Measurements from ENCODE around the gene TEK.

The TEK gene

GRCh38 chr9:27209034-27209433, 100.0 kb downstream of the TEK start:
- H3K36me3 ChIP-seq (ENCODE audit: control insufficient read depth in 2 of 2, insufficient read depth in 1 of 2, low read length in 2 of 2), result no peaks in the 10 kb centered on the region
- POLR2A ChIA-PET, result no interaction called here
- H3K4me1 ChIP-seq (ENCODE audit: control insufficient read depth, insufficient read depth, low read length), result no peaks in the 10 kb centered on the region
- TF ChIP-seq ZFHX2 (tag by site-specific recombination; conservative IDR thresholded peaks at IDR 0.05) (no peak), BCL6B (tag by site-specific recombination; IDR thresholded peaks at IDR 0.05) (no peak), TRIM28 (IDR thresholded peaks at IDR 0.05; ENCODE audit: borderline replicate concordance, low read length) (no peak), ZNF837 (tag by site-specific recombination; IDR thresholded peaks at IDR 0.05) (no peak), KLF8 (tag by site-specific recombination; IDR thresholded peaks at IDR 0.05) (no peak), ZNF76 (tag by site-specific recombination; IDR thresholded peaks at IDR 0.05; ENCODE audit: borderline replicate concordance, low read depth) (no peak), ZNF792 (tag by site-specific recombination; IDR thresholded peaks at IDR 0.05) (no peak)
- TF ChIP-seq, protein P1, sequence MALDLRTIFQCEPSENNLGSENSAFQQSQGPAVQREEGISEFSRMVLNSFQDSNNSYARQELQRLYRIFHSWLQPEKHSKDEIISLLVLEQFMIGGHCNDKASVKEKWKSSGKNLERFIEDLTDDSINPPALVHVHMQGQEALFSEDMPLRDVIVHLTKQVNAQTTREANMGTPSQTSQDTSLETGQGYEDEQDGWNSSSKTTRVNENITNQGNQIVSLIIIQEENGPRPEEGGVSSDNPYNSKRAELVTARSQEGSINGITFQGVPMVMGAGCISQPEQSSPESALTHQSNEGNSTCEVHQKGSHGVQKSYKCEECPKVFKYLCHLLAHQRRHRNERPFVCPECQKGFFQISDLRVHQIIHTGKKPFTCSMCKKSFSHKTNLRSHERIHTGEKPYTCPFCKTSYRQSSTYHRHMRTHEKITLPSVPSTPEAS (tag by site-specific recombination; IDR thresholded peaks at IDR 0.05), result no peak
- H3K4me3 ChIP-seq (ENCODE audit: low read depth, low read length), result no peak overlapping the region
- CTCF ChIA-PET, result no interaction called here
- H3K9me3 ChIP-seq (ENCODE audit: control insufficient read depth, insufficient read depth, low read depth, low read length), result no peaks in the 10 kb centered on the region
- H3K27ac ChIP-seq (ENCODE audit: extremely low read depth, low read depth, low read length), result no peak overlapping the region

DNA sequence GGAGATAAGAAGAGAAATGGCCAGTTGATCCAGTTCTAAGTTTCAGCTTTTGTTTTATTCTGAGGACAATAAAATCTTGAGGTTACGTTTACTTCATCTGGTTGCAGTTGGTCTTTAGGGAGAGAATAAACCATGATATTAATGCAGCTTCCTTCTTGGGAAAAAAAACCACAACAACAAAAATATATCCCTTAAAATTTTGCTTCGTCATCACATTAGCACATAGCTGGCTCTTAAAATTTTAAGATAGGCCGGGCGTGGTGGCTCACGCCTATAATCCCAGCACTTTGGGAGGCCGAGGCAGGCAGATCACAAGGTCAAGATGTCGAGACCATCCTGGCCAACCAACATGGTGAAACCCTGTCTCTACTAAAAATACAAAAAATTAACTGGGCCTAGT, 101.6 kb downstream of the TEK start:
- TF ChIP-seq ZBTB6 (tag by site-specific recombination; IDR thresholded peaks at IDR 0.05) (no peak), ZNF623 (tag by site-specific recombination; IDR thresholded peaks at IDR 0.05) (no peak), ZNF350 (tag by site-specific recombination; IDR thresholded peaks at IDR 0.05) (no peak), ZNF610 (tag by site-specific recombination; IDR thresholded peaks at IDR 0.05; ENCODE audit: borderline replicate concordance) (no peak), ZSCAN30 (tag by site-specific recombination; IDR thresholded peaks at IDR 0.05) (no peak), ZXDB (tag by site-specific recombination; IDR thresholded peaks at IDR 0.05) (no peak), ZNF510 (tag by site-specific recombination; IDR thresholded peaks at IDR 0.05; ENCODE audit: insufficient replicate concordance) (no peak), IKZF3 (tag by site-specific recombination; IDR thresholded peaks at IDR 0.05) (no peak), ZNF548 (tag by site-specific recombination; IDR thresholded peaks at IDR 0.05) (no peak), ZNF211 (tag by site-specific recombination; IDR thresholded peaks at IDR 0.05; ENCODE audit: low read depth) (no peak), REPIN1 (tag by site-specific recombination; IDR thresholded peaks at IDR 0.05; ENCODE audit: low read depth) (no peak), PBX3 (CRISPR knock-in tag; IDR thresholded peaks at IDR 0.05) (no peak), ZNF560 (tag by site-specific recombination; IDR thresholded peaks at IDR 0.05; ENCODE audit: borderline replicate concordance) (no peak), ZFP3 (tag by site-specific recombination; IDR thresholded peaks at IDR 0.05; ENCODE audit: low read depth) (no peak), FEZF1 (tag by site-specific recombination; IDR thresholded peaks at IDR 0.05) (no peak), ZNF488 (tag by site-specific recombination; IDR thresholded peaks at IDR 0.05) (no peak), ZSCAN23 (tag by site-specific recombination; IDR thresholded peaks at IDR 0.05) (no peak), ZNF707 (tag by site-specific recombination; IDR thresholded peaks at IDR 0.05) (no peak), ZNF114 (tag by site-specific recombination; IDR thresholded peaks at IDR 0.05) (no peak)
- TF ChIP-seq, protein P2, sequence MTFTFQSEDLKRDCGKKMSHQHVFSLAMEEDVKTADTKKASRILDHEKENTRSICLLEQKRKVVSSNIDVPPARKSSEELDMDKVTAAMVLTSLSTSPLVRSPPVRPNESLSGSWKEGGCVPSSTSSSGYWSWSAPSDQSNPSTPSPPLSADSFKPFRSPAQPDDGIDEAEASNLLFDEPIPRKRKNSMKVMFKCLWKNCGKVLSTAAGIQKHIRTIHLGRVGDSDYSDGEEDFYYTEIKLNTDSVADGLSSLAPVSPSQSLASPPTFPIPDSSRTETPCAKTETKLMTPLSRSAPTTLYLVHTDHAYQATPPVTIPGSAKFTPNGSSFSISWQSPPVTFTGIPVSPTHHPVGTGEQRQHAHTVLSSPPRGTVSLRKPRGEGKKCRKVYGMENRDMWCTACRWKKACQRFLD (tag by site-specific recombination; IDR thresholded peaks at IDR 0.05), result no peak
- Histone ChIP-seq H3K27ac (ENCODE audit: extremely low read depth, low read depth, low read length) (no peak overlapping the region), H3K4me3 (ENCODE audit: low read depth, low read length) (no peak overlapping the region), H3K4me1 (ENCODE audit: control insufficient read depth, insufficient read depth, low read length) (no peaks in the 10 kb centered on the region), H3K9me3 (ENCODE audit: control insufficient read depth, insufficient read depth, low read depth, low read length) (no peaks in the 10 kb centered on the region), H3K36me3 (ENCODE audit: control insufficient read depth in 2 of 2, insufficient read depth in 1 of 2, low read length in 2 of 2) (no peaks in the 10 kb centered on the region)
- ChIA-PET CTCF (interaction anchor here (0.6 to 1.0 kb wide), 3 partner anchors 10 to 177 kb away, joined by 3 read pairs; no protein-coding TSS in a partner anchor), POLR2A (no interaction called here)

Data from HEK293 (cell line).